Measurements from ENCODE around the gene DNAH7. TPM values are rescaled to one million over a fixed set of nuclear protein-coding genes. Genes with fewer than 3 reads are reported as not detected.
A peak's percentile ranks its signal among the peaks of the same experiment; 100 is the strongest.
"Not testable (repeated sequence)": the region's sequence is repeated elsewhere in the genome, so short reads cannot be mapped to it uniquely, and the experiment has no call there.

Gene DNAH7
- total and polyA plus RNA-seq, 7 experiments from 2014 or later: not detected

GRCh38 chr2:196096982-196097745 lies 28.5 kb upstream of the DNAH7 start:
- no peaks in the 10 kb centered on the region for H3K4me1 ChIP-seq (ENCODE audit: control insufficient read depth in 2 of 2, insufficient read depth in 2 of 2, low read length in 2 of 2)
- H3K4me1 Mint-ChIP-seq: peaks cover 0 to 23% (median 15%) of the 10 kb centered on the region in 7 donors
- POLR2A ChIA-PET: interaction anchor here (0.5 to 1.1 kb wide), 3 partner anchors 28 to 472 kb away, joined by 3 to 4 read pairs (median 3); no protein-coding TSS in a partner anchor
- no peak overlapping the region for H3K27ac ChIP-seq (ENCODE audit: low read depth, low read length)
- DNase-seq (no peak), ATAC-seq (no peak)
- intact Hi-C loops (cut with micrococcal nuclease): no loop called here
- H3K36me3 Mint-ChIP-seq: peaks cover 5 to 21% (median 11%) of the 10 kb centered on the region in 5 donors
- peaks cover 0 to 3% (median 0%) of the 10 kb centered on the region in 5 donors for H3K27me3 Mint-ChIP-seq
- H3K27me3 ChIP-seq (ENCODE audit: control insufficient read depth in 2 of 2, insufficient read depth in 2 of 2, low read length in 2 of 2): no peaks in the 10 kb centered on the region
- H3K9me3 Mint-ChIP-seq: peaks cover 0 to 33% (median 17%) of the 10 kb centered on the region in 11 donors
- CTCF ChIA-PET: interaction anchor here (0.9 to 3.0 kb wide), 3 partner anchors 16 to 22 kb away, joined by 3 to 8 read pairs (median 6); no protein-coding TSS in a partner anchor
- H3K36me3 ChIP-seq (ENCODE audit: control insufficient read depth in 2 of 3, insufficient read depth in 3 of 3, low read length in 3 of 3): no peaks in the 10 kb centered on the region
- H3K4me3 Mint-ChIP-seq: no peak overlapping the region
- H3K4me3 ChIP-seq (ENCODE audit: low read length): no peak overlapping the region
- no peaks in the 10 kb centered on the region for H3K9me3 ChIP-seq (ENCODE audit: control insufficient read depth in 2 of 3, low read length in 3 of 3)
- no peak overlapping the region for H3K27ac Mint-ChIP-seq

- H3K27me3 ChIP-seq (ENCODE audit: control insufficient read depth in 2 of 2, insufficient read depth in 2 of 2, low read length in 2 of 2): no peaks in the 10 kb centered on the region
- no peaks in the 10 kb centered on the region for H3K4me1 ChIP-seq (ENCODE audit: control insufficient read depth in 2 of 2, insufficient read depth in 2 of 2, low read length in 2 of 2)
- H3K36me3 ChIP-seq (ENCODE audit: control insufficient read depth in 2 of 3, insufficient read depth in 3 of 3, low read length in 3 of 3): no peaks in the 10 kb centered on the region
- no peak overlapping the region for H3K27ac ChIP-seq (ENCODE audit: low read depth, low read length)
- H3K9me3 ChIP-seq (ENCODE audit: control insufficient read depth in 2 of 3, low read length in 3 of 3): no peaks in the 10 kb centered on the region
- peaks cover 5 to 23% (median 11%) of the 10 kb centered on the region in 5 donors for H3K36me3 Mint-ChIP-seq
- peaks cover 0 to 39% (median 18%) of the 10 kb centered on the region in 11 donors for H3K9me3 Mint-ChIP-seq
- no peak overlapping the region for H3K27ac Mint-ChIP-seq
- peaks cover 0 to 17% (median 8%) of the 10 kb centered on the region in 7 donors for H3K4me1 Mint-ChIP-seq
- intact Hi-C loops (cut with micrococcal nuclease): no loop called here
- POLR2A ChIA-PET: no interaction called here
- no peak overlapping the region for H3K4me3 ChIP-seq (ENCODE audit: low read length)
- ATAC-seq (no peak), DNase-seq (no peak)
- peaks cover 0 to 3% (median 0%) of the 10 kb centered on the region in 5 donors for H3K27me3 Mint-ChIP-seq
- CTCF ChIA-PET: interaction anchor here (1.9 kb wide), 1 partner anchor 18 kb away, joined by 6 read pairs; no protein-coding TSS in a partner anchor
- no peak overlapping the region for H3K4me3 Mint-ChIP-seq
These were observed 27.6 kb upstream of the DNAH7 start for GRCh38 chr2:196096264-196096663.

- H3K9me3 ChIP-seq (ENCODE audit: control insufficient read depth in 2 of 3, low read length in 3 of 3); H3K36me3 ChIP-seq (ENCODE audit: control insufficient read depth in 2 of 3, insufficient read depth in 3 of 3, low read length in 3 of 3); H3K4me3 ChIP-seq (ENCODE audit: low read length); CTCF ChIA-PET; H3K27me3 Mint-ChIP-seq; H3K27ac Mint-ChIP-seq; H3K27me3 ChIP-seq (ENCODE audit: control insufficient read depth in 2 of 2, insufficient read depth in 2 of 2, low read length in 2 of 2); H3K27ac ChIP-seq (ENCODE audit: low read depth, low read length); H3K4me1 ChIP-seq (ENCODE audit: control insufficient read depth in 2 of 2, insufficient read depth in 2 of 2, low read length in 2 of 2); intact Hi-C loops (cut with micrococcal nuclease); ATAC-seq: not testable (repeated sequence)
- POLR2A ChIA-PET: interaction anchor here (1.0 to 1.2 kb wide), 2 partner anchors 30 to 45 kb away, joined by 3 read pairs; no protein-coding TSS in a partner anchor
- Mint-ChIP-seq H3K4me3 (peak overlapping the region in 6 of 10 donors; percentile 4 to 61 (median 33)), H3K4me1 (peaks cover 0 to 36% (median 23%) of the 10 kb centered on the region in 7 donors), H3K36me3 (peaks cover 9 to 34% (median 20%) of the 10 kb centered on the region in 5 donors), H3K9me3 (peaks cover 5 to 58% (median 26%) of the 10 kb centered on the region in 11 donors)
- peak in 6 of 9 donors; percentile 21 to 53 (median 33) for DNase-seq
These were observed 20.8 kb upstream of the DNAH7 start for GRCh38 chr2:196089448-196089847.

GRCh38 chr2:196088203-196088602 lies 19.6 kb upstream of the DNAH7 start:
- H3K4me1 Mint-ChIP-seq: peaks cover 0 to 36% (median 23%) of the 10 kb centered on the region in 7 donors
- peaks cover 5 to 58% (median 21%) of the 10 kb centered on the region in 11 donors for H3K9me3 Mint-ChIP-seq
- Histone ChIP-seq H3K36me3 (ENCODE audit: control insufficient read depth in 2 of 3, insufficient read depth in 3 of 3, low read length in 3 of 3) (no peaks in the 10 kb centered on the region), H3K27ac (ENCODE audit: low read depth, low read length) (no peak overlapping the region), H3K4me3 (ENCODE audit: low read length) (no peak overlapping the region), H3K27me3 (ENCODE audit: control insufficient read depth in 2 of 2, insufficient read depth in 2 of 2, low read length in 2 of 2) (no peaks in the 10 kb centered on the region), H3K4me1 (ENCODE audit: control insufficient read depth in 2 of 2, insufficient read depth in 2 of 2, low read length in 2 of 2) (peaks cover 6 to 7% of the 10 kb centered on the region in 2 donors), H3K9me3 (ENCODE audit: control insufficient read depth in 2 of 3, low read length in 3 of 3) (peaks cover 0 to 7% (median 0%) of the 10 kb centered on the region in 3 experiments)
- POLR2A ChIA-PET: no interaction called here
- CTCF ChIA-PET: no interaction called here
- H3K36me3 Mint-ChIP-seq: peaks cover 7 to 34% (median 17%) of the 10 kb centered on the region in 5 donors
- intact Hi-C loops (cut with micrococcal nuclease): no loop called here
- no peak overlapping the region for H3K27ac Mint-ChIP-seq
- DNase-seq (no peak), ATAC-seq (no peak)
- H3K4me3 Mint-ChIP-seq: no peak overlapping the region
- H3K27me3 Mint-ChIP-seq: peaks cover 0 to under 1% (median 0%) of the 10 kb centered on the region in 5 donors

GRCh38 chr2:196086517-196087368 lies 18.1 kb upstream of the DNAH7 start:
- ChIA-PET POLR2A (interaction anchor here (0.6 to 1.2 kb wide), 3 partner anchors 21 to 97 kb away, joined by 3 to 5 read pairs (median 4); no protein-coding TSS in a partner anchor), CTCF (no interaction called here)
- Mint-ChIP-seq H3K27me3 (no peaks in the 10 kb centered on the region), H3K27ac (peak overlapping the region in 4 of 9 donors; percentile 29 to 71 (median 46)), H3K4me1 (peaks cover 7 to 43% (median 30%) of the 10 kb centered on the region in 7 donors), H3K4me3 (peak overlapping the region in 4 of 10 donors; percentile 0 to 56 (median 14)), H3K9me3 (peaks cover 10 to 58% (median 32%) of the 10 kb centered on the region in 11 donors), H3K36me3 (peaks cover 13 to 39% (median 24%) of the 10 kb centered on the region in 5 donors)
- ATAC-seq (no peak), DNase-seq (no peak)
- no peaks in the 10 kb centered on the region for H3K36me3 ChIP-seq (ENCODE audit: control insufficient read depth in 2 of 3, insufficient read depth in 3 of 3, low read length in 3 of 3)
- peaks cover 0 to 8% (median 0%) of the 10 kb centered on the region in 3 experiments for H3K9me3 ChIP-seq (ENCODE audit: control insufficient read depth in 2 of 3, low read length in 3 of 3)
- intact Hi-C loops (cut with micrococcal nuclease): no loop called here
- H3K27ac ChIP-seq (ENCODE audit: low read depth, low read length): no peak overlapping the region
- H3K27me3 ChIP-seq (ENCODE audit: control insufficient read depth in 2 of 2, insufficient read depth in 2 of 2, low read length in 2 of 2): no peaks in the 10 kb centered on the region
- peaks cover 6 to 7% of the 10 kb centered on the region in 2 donors for H3K4me1 ChIP-seq (ENCODE audit: control insufficient read depth in 2 of 2, insufficient read depth in 2 of 2, low read length in 2 of 2)
- H3K4me3 ChIP-seq (ENCODE audit: low read length): no peak overlapping the region

GRCh38 chr2:196083601-196084000 lies 15.0 kb upstream of the DNAH7 start:
- POLR2A ChIA-PET: no interaction called here
- H3K27ac Mint-ChIP-seq: no peak overlapping the region

More at GRCh38 chr2:196083601-196084000, 15.0 kb upstream of the DNAH7 start:
- intact Hi-C loops (cut with micrococcal nuclease): loop anchor here in 1 of 2 donors (5.0 kb wide), 1 partner anchor 39 kb away; no protein-coding TSS in a partner anchor
- H3K36me3 ChIP-seq (ENCODE audit: control insufficient read depth in 2 of 3, insufficient read depth in 3 of 3, low read length in 3 of 3): no peaks in the 10 kb centered on the region
- H3K9me3 Mint-ChIP-seq: peaks cover 5 to 39% (median 21%) of the 10 kb centered on the region in 11 donors
- ATAC-seq: no peak
- peaks cover 8 to 27% (median 18%) of the 10 kb centered on the region in 5 donors for H3K36me3 Mint-ChIP-seq
- H3K4me1 Mint-ChIP-seq: peaks cover 8 to 49% (median 31%) of the 10 kb centered on the region in 7 donors
- H3K27me3 Mint-ChIP-seq: no peaks in the 10 kb centered on the region
- no peak overlapping the region for H3K27ac ChIP-seq (ENCODE audit: low read depth, low read length)
- no peak for DNase-seq
- peaks cover 2 to 17% of the 10 kb centered on the region in 2 donors for H3K4me1 ChIP-seq (ENCODE audit: control insufficient read depth in 2 of 2, insufficient read depth in 2 of 2, low read length in 2 of 2)
- no peaks in the 10 kb centered on the region for H3K27me3 ChIP-seq (ENCODE audit: control insufficient read depth in 2 of 2, insufficient read depth in 2 of 2, low read length in 2 of 2)
- CTCF ChIA-PET: interaction anchor here (1.4 kb wide), 1 partner anchor 9 kb away, joined by 3 read pairs; no protein-coding TSS in a partner anchor
- peaks cover 0 to 8% (median 0%) of the 10 kb centered on the region in 3 experiments for H3K9me3 ChIP-seq (ENCODE audit: control insufficient read depth in 2 of 3, low read length in 3 of 3)
- no peak overlapping the region for H3K4me3 Mint-ChIP-seq
- H3K4me3 ChIP-seq (ENCODE audit: low read length): no peak overlapping the region
